PC-3 (cell line): ENCODE measurements around the gene TPR. TPM values are rescaled to one million over a fixed set of nuclear protein-coding genes. Genes with fewer than 3 reads are reported as not detected.

ENCODE experiments used
- ATAC-seq: fragments of 200-7000 bp; cut with Tn5 transposase; 2 replicates; pipeline ENCODE4 v1.9.1; 2020; ENCODE audit warnings: mild to moderate bottlenecking, moderate library complexity
- BruUV-seq: library from RNA; stranded (reverse); fragments of 400-500 nt; replicated peaks from 2 replicates; lab custom pipeline; 2021; lab: Mats Ljungman, UMichigan
- CTCF ChIA-PET: fragments of 300-600 bp; sonication (Branson Sonifier 250); formaldehyde crosslinking; loops from one replicate; lab custom pipeline; 2022; ENCODE audit warnings: antibody characterized with exemption; lab: Charles Lee
- POLR2A ChIA-PET: fragments of 300-600 bp; sonication (Branson Sonifier 250); formaldehyde crosslinking; loops from one replicate; lab custom pipeline; 2022; ENCODE audit warnings: antibody characterized with exemption; ENCODE audit not compliant: unreplicated experiment; lab: Charles Lee
- DNase-seq: peaks from one replicate; pipeline ENCODE4 v3.0.0-alpha.2; 2015
- H2AFZ ChIP-seq: fragments of 300-600 bp; sonication (generic); 2 replicates; pipeline ENCODE4 v1.6.0; 2016; ENCODE audit warnings: antibody characterized with exemption, low read length
- H3F3A ChIP-seq: fragments of 300-600 bp; sonication (generic); one replicate; pipeline ENCODE4 v1.6.0; 2017; ENCODE audit warnings: antibody characterized with exemption, low read length, control low read depth, mild to moderate bottlenecking; ENCODE audit not compliant: unreplicated experiment
- H3K27ac ChIP-seq: fragments of 300-600 bp; sonication (generic); 2 replicates; pipeline ENCODE4 v1.5.1; 2016; ENCODE audit warnings: mild to moderate bottlenecking, low read length
- H3K27me3 ChIP-seq: fragments of 300-600 bp; sonication (generic); 2 replicates; pipeline ENCODE4 v1.6.1; 2016; ENCODE audit warnings: low read length, mixed read lengths
- H3K36me3 ChIP-seq: fragments of 300-600 bp; sonication (generic); 2 replicates; pipeline ENCODE4 v1.6.1; 2016; ENCODE audit warnings: low read depth, mixed run types, low read length, mixed read lengths
- H3K4me1 ChIP-seq: fragments of 300-600 bp; sonication (generic); 2 replicates; pipeline ENCODE4 v1.5.1; 2016; ENCODE audit warnings: low read length; ENCODE audit not compliant: insufficient read depth
- H3K4me2 ChIP-seq: fragments of 300-600 bp; sonication (generic); 2 replicates; pipeline ENCODE4 v1.6.0; 2016; ENCODE audit warnings: low read length
- H3K4me3 ChIP-seq: fragments of 300-600 bp; sonication (generic); 2 replicates; pipeline ENCODE4 v1.5.1; 2016; ENCODE audit warnings: mild to moderate bottlenecking, low read length, mixed read lengths
- H3K79me2 ChIP-seq: fragments of 300-600 bp; sonication (generic); 2 replicates; pipeline ENCODE4 v1.6.1; 2017; ENCODE audit warnings: low read length, mixed read lengths
- H3K9ac ChIP-seq: fragments of 300-600 bp; sonication (generic); 2 replicates; pipeline ENCODE4 v1.6.0; 2016; ENCODE audit warnings: mild to moderate bottlenecking, low read length
- H3K9me2 ChIP-seq: fragments of 300-600 bp; sonication (generic); replicated peaks from 2 replicates; pipeline ENCODE4 v1.6.1; 2016; ENCODE audit warnings: mixed run types, low read length, mixed read lengths
- H3K9me3 ChIP-seq: fragments of 300-600 bp; sonication (generic); 2 replicates; pipeline ENCODE4 v1.6.1; 2016; ENCODE audit warnings: low read length, mixed read lengths
- H4K20me1 ChIP-seq: fragments of 300-600 bp; sonication (generic); 2 replicates; pipeline ENCODE4 v1.6.1; 2016; ENCODE audit warnings: low read length, mixed read lengths
- EZH2 ChIP-seq: fragments of 300-600 bp; sonication (generic); IDR thresholded peaks from one replicate; pipeline ENCODE4 v1.6.1; 2017; ENCODE audit warnings: antibody characterized with exemption, mild to moderate bottlenecking, low read length; ENCODE audit not compliant: unreplicated experiment
- EZH2phosphoT487 ChIP-seq: fragments of 300-600 bp; sonication (generic); IDR thresholded peaks from 2 replicates; pipeline ENCODE4 v1.6.1; 2018; ENCODE audit warnings: mild to moderate bottlenecking, antibody characterized with exemption, low read length, borderline replicate concordance
- intact Hi-C: fragments of 100-400 bp; cut with micrococcal nuclease; formaldehyde crosslinking; loops from 2 replicates; pipeline ENCODE4 v1.9.0; 2023
- total RNA-seq: library from RNA; depleted of rRNA; stranded (reverse); fragments of >200 nt; gene quantifications from 2 replicates; pipeline ENCODE4 v1.2.3, GENCODE V29; 2014
- TF ChIP-seq, protein P1 (sequence below): fragments of 300-600 bp; sonication (generic); conservative IDR thresholded peaks from 2 replicates; pipeline ENCODE4 v1.5.1; 2017; ENCODE audit warnings: antibody characterized with exemption, low read depth, mild to moderate bottlenecking, low read length

Gene TPR
- total RNA-seq, 1 experiment from 2014 or later: 39.3 TPM

DNA sequence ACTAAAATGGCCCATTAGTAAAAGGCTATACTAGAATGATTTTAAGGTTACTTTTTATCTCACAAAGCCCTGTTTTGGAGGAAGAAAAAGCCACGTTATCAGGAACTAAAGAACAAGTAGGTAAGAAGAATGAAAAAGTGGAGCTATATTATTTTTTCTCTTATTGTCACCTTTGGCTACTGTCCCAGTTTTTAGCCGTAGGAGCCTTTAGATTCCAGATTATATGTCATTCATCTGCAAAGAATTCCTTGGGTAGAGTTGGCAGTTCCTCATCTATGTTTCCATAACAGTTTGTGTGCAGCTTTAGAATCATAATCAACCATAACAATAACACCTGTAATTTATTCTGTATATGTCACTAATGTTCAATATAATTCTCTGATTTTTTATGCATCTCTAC, 83.8 kb downstream of the TPR start:
- no peak overlapping the region for H3K4me2 ChIP-seq
- no TSS peak for BruUV-seq
- H3K27me3 ChIP-seq: no peaks in the 10 kb centered on the region
- no peak overlapping the region for H2AFZ ChIP-seq
- no peaks in the 10 kb centered on the region for H4K20me1 ChIP-seq
- H3K4me3 ChIP-seq: no peak overlapping the region
- H3K79me2 ChIP-seq: no peaks in the 10 kb centered on the region
- peaks cover 17% of the 10 kb centered on the region for H3K4me1 ChIP-seq
- no peaks in the 10 kb centered on the region for H3K9me3 ChIP-seq
- H3K27ac ChIP-seq: no peak overlapping the region
- POLR2A ChIA-PET: interaction anchor here (0.7 kb wide), 1 partner anchor 40 kb away, joined by 4 read pairs; no protein-coding TSS in a partner anchor
- CTCF ChIA-PET: no interaction called here
- H3F3A ChIP-seq: no peaks in the 10 kb centered on the region
- H3K9me2 ChIP-seq: no peaks in the 10 kb centered on the region
- H3K36me3 ChIP-seq: no peaks in the 10 kb centered on the region
- no peak overlapping the region for H3K9ac ChIP-seq
- intact Hi-C loops: no loop called here
- DNase-seq: no peak
- TF ChIP-seq, protein P1, sequence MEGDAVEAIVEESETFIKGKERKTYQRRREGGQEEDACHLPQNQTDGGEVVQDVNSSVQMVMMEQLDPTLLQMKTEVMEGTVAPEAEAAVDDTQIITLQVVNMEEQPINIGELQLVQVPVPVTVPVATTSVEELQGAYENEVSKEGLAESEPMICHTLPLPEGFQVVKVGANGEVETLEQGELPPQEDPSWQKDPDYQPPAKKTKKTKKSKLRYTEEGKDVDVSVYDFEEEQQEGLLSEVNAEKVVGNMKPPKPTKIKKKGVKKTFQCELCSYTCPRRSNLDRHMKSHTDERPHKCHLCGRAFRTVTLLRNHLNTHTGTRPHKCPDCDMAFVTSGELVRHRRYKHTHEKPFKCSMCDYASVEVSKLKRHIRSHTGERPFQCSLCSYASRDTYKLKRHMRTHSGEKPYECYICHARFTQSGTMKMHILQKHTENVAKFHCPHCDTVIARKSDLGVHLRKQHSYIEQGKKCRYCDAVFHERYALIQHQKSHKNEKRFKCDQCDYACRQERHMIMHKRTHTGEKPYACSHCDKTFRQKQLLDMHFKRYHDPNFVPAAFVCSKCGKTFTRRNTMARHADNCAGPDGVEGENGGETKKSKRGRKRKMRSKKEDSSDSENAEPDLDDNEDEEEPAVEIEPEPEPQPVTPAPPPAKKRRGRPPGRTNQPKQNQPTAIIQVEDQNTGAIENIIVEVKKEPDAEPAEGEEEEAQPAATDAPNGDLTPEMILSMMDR: no peak
- no peak for TF ChIP-seq EZH2
- TF ChIP-seq EZH2phosphoT487: no peak
- ATAC-seq: no peak

DNA sequence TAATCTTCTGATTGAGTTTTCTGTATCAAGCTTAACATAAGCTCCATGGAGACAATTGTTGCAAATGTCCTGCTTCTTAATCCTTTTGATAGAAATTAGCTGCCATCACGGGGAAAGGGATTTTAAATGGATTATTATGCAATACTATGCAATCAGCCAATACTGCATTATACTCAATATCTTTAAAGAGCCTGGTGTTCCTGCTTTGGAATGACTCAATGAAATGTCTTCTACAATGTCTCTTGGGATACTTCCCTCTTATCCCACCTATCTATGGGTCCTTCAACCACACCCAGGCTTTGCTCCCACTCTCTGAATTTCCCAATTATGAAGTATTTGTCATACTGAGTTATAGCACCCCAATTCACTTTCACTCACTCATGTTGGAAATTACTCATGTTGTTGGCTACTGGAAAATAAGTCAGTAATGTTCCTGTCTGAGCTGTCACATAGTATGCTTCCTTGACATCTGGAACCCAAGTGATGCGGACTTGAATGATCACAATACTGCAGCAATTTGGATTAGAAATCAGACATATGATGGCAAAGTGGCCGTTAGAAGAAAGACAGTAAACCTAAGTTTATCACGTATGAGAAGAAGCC, 85.0 kb downstream of the TPR start:
- Histone ChIP-seq H2AFZ (no peak overlapping the region), H3K27ac (no peak overlapping the region), H3K4me1 (peaks cover 11% of the 10 kb centered on the region), H3F3A (no peaks in the 10 kb centered on the region), H3K27me3 (no peaks in the 10 kb centered on the region), H3K36me3 (no peaks in the 10 kb centered on the region), H3K9me2 (no peaks in the 10 kb centered on the region), H3K9me3 (no peaks in the 10 kb centered on the region), H3K9ac (no peak overlapping the region), H4K20me1 (no peaks in the 10 kb centered on the region), H3K4me3 (no peak overlapping the region), H3K79me2 (no peaks in the 10 kb centered on the region), H3K4me2 (no peak overlapping the region)
- intact Hi-C loops: no loop called here
- TF ChIP-seq EZH2phosphoT487: no peak
- no peak for TF ChIP-seq EZH2
- TF ChIP-seq, protein P1: no peak
- no TSS peak for BruUV-seq
- ChIA-PET CTCF (no interaction called here), POLR2A (no interaction called here)
- ATAC-seq (no peak), DNase-seq (no peak)

DNA sequence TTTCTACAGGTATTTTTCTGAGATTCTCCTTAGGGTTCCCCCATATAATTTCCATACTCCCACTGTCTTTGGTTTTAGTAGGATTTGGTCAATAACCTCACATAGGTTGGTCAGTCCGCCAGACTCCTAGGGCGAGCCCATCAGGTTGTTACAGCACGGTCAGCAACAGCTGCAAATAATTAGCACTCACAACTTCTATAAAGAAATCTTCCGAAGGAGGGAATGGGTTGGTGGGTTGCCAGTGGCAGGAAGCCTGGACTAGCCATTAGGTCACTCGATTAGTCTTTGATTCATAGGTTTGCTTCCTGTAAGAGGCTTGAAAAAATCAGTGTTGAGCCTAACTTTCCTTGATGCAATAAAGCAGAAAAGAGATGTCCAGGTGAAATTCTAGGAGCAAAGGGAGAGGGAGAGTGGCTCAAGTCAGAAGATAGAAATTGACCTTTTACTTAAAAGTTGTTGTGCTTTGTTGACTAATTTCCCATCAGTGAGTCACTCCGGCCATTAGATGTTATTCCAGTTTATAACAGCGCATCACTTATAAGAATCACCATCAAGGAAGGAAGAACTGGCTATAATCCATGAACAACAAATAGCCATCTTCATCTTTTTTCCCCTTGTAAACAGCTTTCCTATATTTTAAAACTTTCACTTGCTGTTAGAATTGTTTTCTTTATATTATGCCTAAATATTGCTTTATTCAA, 88.3 kb downstream of the TPR start:
- H3K9ac ChIP-seq: no peak overlapping the region
- H3K27ac ChIP-seq: no peak overlapping the region
- CTCF ChIA-PET: no interaction called here
- POLR2A ChIA-PET: interaction anchor here (0.6 kb wide), 1 partner anchor 23 kb away, joined by 7 read pairs; no protein-coding TSS in a partner anchor
- H3F3A ChIP-seq: no peaks in the 10 kb centered on the region
- peak overlapping the region; percentile 36; the same call in 1 of the 2 replicates for H3K4me2 ChIP-seq
- peaks cover 11% of the 10 kb centered on the region for H3K4me1 ChIP-seq
- H2AFZ ChIP-seq: no peak overlapping the region
- no peaks in the 10 kb centered on the region for H4K20me1 ChIP-seq
- no TSS peak for BruUV-seq
- TF ChIP-seq, protein P1: no peak
- TF ChIP-seq EZH2phosphoT487 (no peak), EZH2 (no peak)
- no peaks in the 10 kb centered on the region for H3K9me2 ChIP-seq
- H3K36me3 ChIP-seq: no peaks in the 10 kb centered on the region
- ATAC-seq (0 out of 2 replicates have a peak, but pooled peaks have one; percentile 22), DNase-seq (peak; percentile 46)
- H3K79me2 ChIP-seq: no peaks in the 10 kb centered on the region
- intact Hi-C loops: no loop called here
- no peaks in the 10 kb centered on the region for H3K9me3 ChIP-seq
- no peaks in the 10 kb centered on the region for H3K27me3 ChIP-seq
- H3K4me3 ChIP-seq: no peak overlapping the region
